GM23338 (cell line): ENCODE data around the gene TPD52L2.

Source experiments
- CREB1 ChIP-seq: fragments of 250-450 bp; sonication (Bioruptor Pico); IDR thresholded peaks from 2 replicates; pipeline ENCODE4 v1.5.0; 2020; ENCODE audit warnings: low read depth, mild to moderate bottlenecking, moderate library complexity
- CTCF ChIP-seq, 2 experiments: fragments of 200-600 bp in 1 of 2; sonication (generic) in 1 of 2; conservative IDR thresholded peaks; 2 replicates each; pipeline versions ENCODE4 v1.5.1 to v1.6.1; 2016 to 2017; ENCODE audit warnings: antibody characterized with exemption in 2 of 2, low read depth in 2 of 2, mild to moderate bottlenecking in 2 of 2, moderate library complexity in 1 of 2
- EZH2 ChIP-seq: fragments of 200-600 bp; sonication (generic); IDR thresholded peaks from one replicate; pipeline ENCODE4 v1.8.0; 2017; ENCODE audit warnings: antibody characterized with exemption, mild to moderate bottlenecking, low read depth; ENCODE audit not compliant: unreplicated experiment
- EZH2phosphoT487 ChIP-seq: fragments of 200-600 bp; sonication (generic); IDR thresholded peaks from one replicate; pipeline ENCODE4 v1.8.1; 2018; ENCODE audit warnings: antibody characterized with exemption; ENCODE audit not compliant: unreplicated experiment
- JUNB ChIP-seq: IDR thresholded peaks from one replicate; pipeline ENCODE4 v1.6.1; 2016; ENCODE audit warnings: antibody characterized with exemption; ENCODE audit not compliant: unreplicated experiment
- NANOG ChIP-seq: IDR thresholded peaks from 2 replicates; pipeline ENCODE4 v1.6.1; 2016; ENCODE audit warnings: antibody characterized with exemption, borderline replicate concordance
- POLR2AphosphoS5 ChIP-seq: IDR thresholded peaks from 2 replicates; pipeline ENCODE4 v1.6.1; 2016; ENCODE audit warnings: antibody characterized with exemption, low read depth
- REST ChIP-seq: IDR thresholded peaks from one replicate; pipeline ENCODE4 v1.6.1; 2018; ENCODE audit warnings: antibody characterized with exemption; ENCODE audit not compliant: unreplicated experiment
- STAT1 ChIP-seq: IDR thresholded peaks from one replicate; pipeline ENCODE4 v1.6.1; 2016; ENCODE audit warnings: antibody characterized with exemption; ENCODE audit not compliant: unreplicated experiment
- ZNF114 ChIP-seq: fragments of 250-450 bp; sonication (Bioruptor Pico); IDR thresholded peaks from 2 replicates; pipeline ENCODE4 v1.5.0; 2020; ENCODE audit warnings: mild to moderate bottlenecking, moderate library complexity
- ZNF331 ChIP-seq: fragments of 250-450 bp; sonication (Bioruptor Pico); IDR thresholded peaks from 2 replicates; pipeline ENCODE4 v1.5.0; 2020; ENCODE audit warnings: low read depth, mild to moderate bottlenecking, moderate library complexity
- ZNF462 ChIP-seq: fragments of 250-450 bp; sonication (Bioruptor Pico); IDR thresholded peaks from 2 replicates; pipeline ENCODE4 v1.5.0; 2020; ENCODE audit warnings: mild to moderate bottlenecking, moderate library complexity
- TF ChIP-seq, protein P1 (sequence below): IDR thresholded peaks from 2 replicates; pipeline ENCODE4 v1.6.1; 2016; ENCODE audit warnings: antibody characterized with exemption

DNA sequence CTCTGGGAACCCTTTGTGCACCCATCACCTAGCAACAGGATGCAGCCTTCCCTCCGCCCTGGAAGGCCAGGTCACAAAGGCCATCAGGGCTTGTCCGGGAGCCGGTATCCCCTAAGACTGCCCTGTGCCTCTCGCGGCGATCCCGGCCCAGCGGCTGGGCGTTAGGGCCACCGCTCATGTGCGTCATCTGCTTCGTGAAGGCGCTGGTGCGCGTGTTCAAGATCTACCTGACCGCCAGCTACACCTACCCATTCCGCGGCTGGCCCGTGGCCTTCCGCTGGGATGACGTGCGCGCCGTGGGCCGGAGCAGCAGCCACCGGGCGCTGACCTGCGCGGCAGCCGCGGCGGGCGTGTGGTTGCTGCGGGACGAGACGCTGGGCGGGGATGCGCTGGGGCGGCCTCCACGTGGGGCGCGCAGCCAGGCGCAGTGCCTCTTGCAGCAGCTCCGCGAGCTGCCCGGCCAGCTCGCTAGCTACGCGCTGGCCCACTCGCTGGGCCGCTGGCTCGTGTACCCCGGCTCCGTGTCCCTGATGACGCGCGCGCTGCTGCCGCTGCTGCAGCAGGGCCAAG, 3.6 kb upstream of the TPD52L2 start, which contains the start of gene ABHD16B:
- TF ChIP-seq CTCF (conservative IDR thresholded peaks at IDR 0.05; ENCODE audit: low read depth in 2 of 2) (no peak), EZH2 (no peak), REST (no peak), JUNB (no peak), CREB1 (no peak), POLR2AphosphoS5 (no peak), EZH2phosphoT487 (no peak), NANOG (no peak), ZNF331 (CRISPR knock-in tag) (no peak), STAT1 (no peak), ZNF114 (CRISPR knock-in tag) (no peak), ZNF462 (CRISPR knock-in tag) (no peak)
- TF ChIP-seq, protein P1, sequence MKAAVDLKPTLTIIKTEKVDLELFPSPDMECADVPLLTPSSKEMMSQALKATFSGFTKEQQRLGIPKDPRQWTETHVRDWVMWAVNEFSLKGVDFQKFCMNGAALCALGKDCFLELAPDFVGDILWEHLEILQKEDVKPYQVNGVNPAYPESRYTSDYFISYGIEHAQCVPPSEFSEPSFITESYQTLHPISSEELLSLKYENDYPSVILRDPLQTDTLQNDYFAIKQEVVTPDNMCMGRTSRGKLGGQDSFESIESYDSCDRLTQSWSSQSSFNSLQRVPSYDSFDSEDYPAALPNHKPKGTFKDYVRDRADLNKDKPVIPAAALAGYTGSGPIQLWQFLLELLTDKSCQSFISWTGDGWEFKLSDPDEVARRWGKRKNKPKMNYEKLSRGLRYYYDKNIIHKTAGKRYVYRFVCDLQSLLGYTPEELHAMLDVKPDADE, result no peak
